ENCODE results near the gene DLGAP5.

DLGAP5 gene

DNA sequence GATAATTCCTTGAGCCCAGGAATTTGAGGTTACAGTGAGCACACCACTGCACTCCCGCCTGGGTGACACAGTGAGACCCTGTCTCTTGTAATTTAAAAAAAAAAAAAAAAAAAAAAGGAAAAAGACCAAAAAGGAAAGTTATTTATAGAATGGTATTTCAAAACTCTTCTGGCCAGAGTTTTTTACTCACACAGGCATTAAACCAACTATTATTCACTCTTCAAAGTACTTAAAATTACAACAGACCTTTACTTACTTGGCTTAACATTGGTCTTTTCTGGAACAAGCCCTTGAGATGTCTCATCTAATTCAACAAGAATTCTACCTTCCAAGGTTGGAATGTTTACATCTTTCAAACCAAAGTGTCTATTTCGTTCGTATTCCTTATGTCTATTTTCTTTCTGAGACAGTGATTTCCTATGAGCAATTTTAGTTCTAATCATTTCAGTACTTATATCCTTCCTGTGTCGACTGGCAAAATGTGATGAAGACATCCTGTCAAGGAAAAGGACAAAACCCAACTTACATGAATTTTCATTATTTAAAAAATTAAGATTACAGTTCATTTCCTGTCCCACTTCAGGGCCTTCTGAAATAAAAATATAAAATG is 2.6 kb downstream of the DLGAP5 start:
- no peak for DNase-seq (ENCODE audit: low read depth)

GRCh38 chr14:55180434-55180833 is 11.0 kb downstream of the DLGAP5 start:
- DNase-seq (ENCODE audit: low read depth): no peak

- DNase-seq (ENCODE audit: low read depth): no peak
These were observed 11.4 kb downstream of the DLGAP5 start for GRCh38 chr14:55180006-55180405.

GRCh38 chr14:55170526-55170925 is 20.9 kb downstream of the DLGAP5 start:
- no peak for DNase-seq (ENCODE audit: low read depth)

DNA sequence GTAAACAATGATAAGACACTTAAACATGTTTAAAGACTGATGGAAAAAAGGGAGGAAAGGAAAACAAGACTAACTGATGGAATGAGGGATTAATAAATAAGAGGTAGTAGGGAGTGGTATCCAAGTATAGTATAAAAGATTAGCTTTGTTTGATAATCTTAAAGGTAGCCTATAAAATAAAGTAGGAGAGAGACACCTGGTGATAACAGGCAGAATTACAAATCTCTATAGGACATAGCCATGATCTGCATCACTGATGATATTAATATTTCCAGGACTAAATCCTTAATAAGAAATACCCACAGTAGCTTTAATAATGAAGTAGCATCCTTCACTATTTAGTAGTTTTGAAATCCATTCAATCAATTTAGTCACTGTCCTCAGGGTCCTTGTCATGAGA is 30.4 kb downstream of the DLGAP5 start:
- DNase-seq (ENCODE audit: low read depth): no peak

GRCh38 chr14:55158412-55158811 is 33.0 kb downstream of the DLGAP5 start:
- no peak for DNase-seq (ENCODE audit: low read depth)

DNA sequence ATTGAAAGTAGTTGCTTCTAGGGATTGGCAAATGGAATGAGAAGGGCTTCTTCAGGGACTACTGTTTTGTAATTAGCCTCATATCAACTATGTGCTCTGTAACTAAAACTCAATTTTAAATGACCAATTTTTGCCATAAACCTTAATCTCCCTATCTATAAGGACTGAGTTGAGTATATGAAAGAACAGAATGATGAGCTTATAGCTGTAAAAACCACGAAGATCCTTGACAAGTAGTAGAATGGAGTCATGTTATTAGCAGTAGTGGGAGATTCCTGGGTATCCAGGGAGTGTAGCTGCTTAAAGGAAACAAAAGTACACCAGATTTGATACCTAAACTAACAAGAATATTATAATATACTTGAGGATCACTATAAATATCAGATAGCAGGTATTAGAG is 34.3 kb downstream of the DLGAP5 start:
- DNase-seq (ENCODE audit: low read depth): no peak

DNA sequence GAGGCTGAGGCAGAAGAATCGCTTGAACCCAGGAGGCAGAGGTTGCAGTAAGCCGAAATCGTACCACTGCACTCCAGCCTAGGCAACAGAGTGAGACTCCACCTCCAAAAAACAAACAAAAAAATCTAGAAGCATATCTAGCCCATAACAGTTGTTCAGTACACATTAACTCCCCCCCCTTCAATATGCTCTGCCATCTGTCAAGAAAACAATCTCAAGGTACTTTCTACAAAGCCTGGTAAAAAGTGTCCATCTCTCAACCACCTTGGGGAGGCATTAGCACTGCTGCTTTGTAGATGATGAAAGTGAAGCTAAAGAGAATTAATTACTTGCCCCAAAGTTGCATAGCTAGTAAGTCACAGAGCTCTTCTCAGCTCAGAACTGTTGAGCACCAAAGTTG is 37.4 kb downstream of the DLGAP5 start:
- no peak for DNase-seq (ENCODE audit: low read depth)

- DNase-seq (ENCODE audit: low read depth): no peak
These were observed 39.2 kb downstream of the DLGAP5 start for GRCh38 chr14:55152052-55152753.

GRCh38 chr14:55151601-55152000 is 39.8 kb downstream of the DLGAP5 start:
- no peak for DNase-seq (ENCODE audit: low read depth)

GRCh38 chr14:55146425-55146824 is 45.0 kb downstream of the DLGAP5 start:
- DNase-seq (ENCODE audit: low read depth): no peak

DNA sequence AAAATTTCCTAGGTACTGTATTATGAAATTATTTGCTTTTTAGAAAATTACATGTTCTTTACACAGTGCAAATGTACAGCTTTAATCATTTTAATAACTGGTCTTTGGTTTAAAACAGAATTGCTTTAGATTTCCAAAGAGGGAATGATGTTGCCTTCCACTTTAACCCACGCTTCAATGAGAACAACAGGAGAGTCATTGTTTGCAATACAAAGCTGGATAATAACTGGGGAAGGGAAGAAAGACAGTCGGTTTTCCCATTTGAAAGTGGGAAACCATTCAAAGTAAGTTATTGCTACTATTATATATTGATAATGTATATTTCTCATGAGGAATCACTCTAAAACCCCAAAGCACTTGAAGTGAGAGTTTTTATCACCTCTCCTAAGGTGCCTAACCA is 48.9 kb downstream of the DLGAP5 start:
- no peak for DNase-seq (ENCODE audit: low read depth)

DNA sequence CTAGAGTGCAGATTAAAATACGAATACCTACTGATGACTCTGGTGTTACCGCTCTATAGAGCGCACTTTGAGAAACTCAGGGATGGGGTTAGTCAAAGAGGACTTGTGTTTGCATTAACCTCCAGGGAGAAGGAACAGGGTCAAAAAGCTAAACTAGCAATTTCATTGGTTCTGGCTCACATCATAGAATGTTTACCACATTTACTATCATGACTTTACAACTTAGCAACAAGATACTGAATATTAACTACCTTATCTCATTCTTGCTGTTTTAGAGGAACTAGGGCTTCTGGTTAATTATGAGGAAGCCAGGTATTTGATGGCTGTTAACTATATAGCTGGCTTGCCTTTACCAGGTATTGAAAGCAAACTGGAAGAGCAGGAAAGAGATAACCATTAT is 49.6 kb downstream of the DLGAP5 start:
- DNase-seq (ENCODE audit: low read depth): no peak

DNA sequence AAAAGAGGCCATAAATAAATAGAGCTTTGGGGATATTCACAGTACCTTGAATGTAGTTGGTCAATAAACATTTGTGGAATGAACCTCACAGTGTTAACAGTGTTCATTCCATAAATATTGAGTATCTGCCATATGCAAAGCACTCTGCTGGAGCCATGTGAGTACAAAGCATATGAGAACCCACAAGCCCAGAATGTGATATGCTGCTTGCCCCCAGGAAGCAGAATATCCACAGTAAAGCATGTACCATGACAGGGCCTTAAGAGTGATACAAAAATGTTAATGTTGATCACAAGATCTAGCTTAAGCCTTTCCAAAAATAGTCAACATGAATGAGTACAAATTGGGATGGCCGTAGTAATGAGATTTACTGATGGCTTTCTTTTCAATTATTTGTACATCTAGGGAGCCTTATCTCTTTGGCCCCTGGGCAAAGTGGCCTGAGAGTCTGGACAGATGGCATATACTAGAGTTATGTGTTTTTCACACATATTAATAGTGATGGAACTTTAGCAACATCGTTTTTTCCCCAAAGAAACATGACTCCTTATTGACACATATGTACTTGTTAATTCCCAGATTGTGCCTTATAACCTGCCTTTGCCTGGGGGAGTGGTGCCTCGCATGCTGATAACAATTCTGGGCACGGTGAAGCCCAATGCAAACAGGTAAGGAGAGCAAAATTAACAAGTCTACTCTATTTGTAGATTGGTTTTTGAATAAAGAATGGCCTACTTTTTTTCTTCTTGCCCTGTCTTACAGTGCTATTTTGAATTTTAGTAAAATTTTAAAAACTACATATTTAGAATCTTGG is 51.5 kb downstream of the DLGAP5 start:
- no peak for DNase-seq (ENCODE audit: low read depth)

DNA sequence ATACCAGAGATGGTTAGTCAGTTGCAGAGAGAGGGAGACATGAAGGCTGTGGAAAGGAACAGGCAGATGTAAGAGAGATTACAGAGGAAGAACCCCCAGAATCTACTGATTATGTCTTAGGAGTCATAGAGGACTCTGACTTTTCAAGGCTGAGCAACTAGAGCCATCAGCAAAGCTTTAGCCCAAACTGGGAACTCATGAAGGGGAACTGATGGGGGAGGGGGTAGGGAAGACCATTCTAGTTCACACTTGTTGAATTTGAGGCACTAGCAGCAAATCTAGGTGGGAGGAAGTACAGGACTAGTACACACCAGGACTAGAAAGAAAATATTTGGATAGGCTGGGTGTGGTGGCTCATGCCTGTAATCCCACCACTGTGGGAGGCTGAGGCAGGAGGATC is 52.2 kb downstream of the DLGAP5 start:
- no peak for DNase-seq (ENCODE audit: low read depth)

GRCh38 chr14:55138091-55138490 is 53.3 kb downstream of the DLGAP5 start:
- no peak for DNase-seq (ENCODE audit: low read depth)

GRCh38 chr14:55136885-55137786 is 54.2 kb downstream of the DLGAP5 start:
- no peak for DNase-seq (ENCODE audit: low read depth)

- DNase-seq (ENCODE audit: low read depth): no peak
These were observed 55.1 kb downstream of the DLGAP5 start for GRCh38 chr14:55136241-55136640.

DNA sequence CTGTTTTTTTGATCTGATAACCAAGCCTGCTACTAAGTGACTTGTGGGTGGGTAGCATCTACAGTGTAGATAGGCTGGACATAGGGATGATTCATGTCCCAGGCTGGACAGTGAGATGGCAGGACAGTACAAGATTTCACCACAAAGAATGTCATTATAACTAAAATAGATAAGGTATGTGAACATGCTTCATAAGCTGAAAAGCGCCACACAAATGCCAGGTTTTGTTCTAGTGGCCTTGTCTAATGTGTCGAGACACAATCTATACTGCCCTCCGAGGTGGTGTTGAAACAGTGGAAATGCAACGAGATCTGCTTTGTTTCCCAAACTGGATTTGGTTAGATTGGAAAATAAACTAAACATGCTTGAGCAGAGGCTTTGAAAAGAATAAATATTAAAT is 58.0 kb downstream of the DLGAP5 start:
- DNase-seq (ENCODE audit: low read depth): no peak

DNA sequence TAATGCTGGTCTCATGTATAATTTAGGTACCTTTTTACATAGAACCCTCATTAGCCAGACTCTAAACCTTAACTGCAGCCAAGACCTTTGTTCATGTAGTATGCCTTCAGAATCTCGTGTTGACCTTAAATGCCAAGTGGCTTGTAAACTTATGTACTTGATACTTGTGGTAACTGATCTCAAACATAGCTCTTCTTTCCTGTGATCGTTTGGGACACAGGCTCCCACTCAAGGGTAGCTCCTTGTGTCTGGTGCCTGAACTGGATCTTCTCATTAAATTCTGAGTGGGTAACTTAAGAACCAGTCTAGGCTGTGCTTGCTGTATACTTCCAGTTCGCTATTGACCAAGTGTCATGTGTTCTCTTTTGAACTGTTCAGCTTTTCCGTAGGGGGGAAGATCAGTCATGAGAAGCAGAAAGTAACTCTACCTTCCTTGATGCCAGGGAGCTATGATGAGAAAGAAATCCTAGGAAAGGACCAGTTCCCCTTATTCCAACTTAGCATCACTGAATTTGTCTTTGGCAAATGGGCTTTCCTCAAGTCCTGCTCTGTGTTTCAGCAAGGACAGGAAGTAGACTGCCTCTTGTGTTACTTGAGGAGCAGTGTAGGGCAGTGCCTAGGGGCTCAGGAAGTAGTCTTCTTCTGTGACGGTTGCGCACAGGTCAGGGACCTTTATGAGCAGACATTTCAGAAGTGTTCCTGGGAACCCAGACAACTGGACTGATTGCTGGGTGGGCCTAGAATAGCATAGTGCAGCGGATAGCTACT is 59.8 kb downstream of the DLGAP5 start:
- DNase-seq (ENCODE audit: low read depth): no peak

- DNase-seq (ENCODE audit: low read depth): no peak
These were observed 61.2 kb downstream of the DLGAP5 start for GRCh38 chr14:55130196-55130550.
